GM13976 (cell line): ENCODE measurements around the gene AOX1.

ENCODE experiments used
- DNase-seq: peaks from one replicate; pipeline ENCODE4 v3.0.0; 2012; ENCODE audit warnings: low spot score
- CTCF ChIP-seq: IDR thresholded peaks from 2 replicates; pipeline ENCODE4 v1.5.1; 2012; ENCODE audit warnings: borderline replicate concordance, mild to moderate bottlenecking; ENCODE audit not compliant: insufficient read depth; ENCODE audit errors: extremely low read depth, missing control alignments, control extremely low read depth
- in situ Hi-C: fragments of 300-500 bp; cut with MboI; formaldehyde crosslinking; loops from one replicate; pipeline ENCODE4 v1.12.0; 2022; ENCODE audit warnings: low sequenced_read_pairs, mixed read lengths, inconsistent platforms; ENCODE audit not compliant: unreplicated experiment

Gene AOX1

GRCh38 chr2:200590090-200590489, 4.3 kb downstream of the AOX1 start:
- in situ Hi-C loops = no loop called here
- TF ChIP-seq CTCF = no peak

GRCh38 chr2:200591308-200591707, 5.5 kb downstream of the AOX1 start:
- DNase-seq = no peak
- TF ChIP-seq CTCF = no peak
- in situ Hi-C loops = no loop called here

More at GRCh38 chr2:200590090-200590489, 4.3 kb downstream of the AOX1 start:
- DNase-seq = no peak

- TF ChIP-seq CTCF = no peak
- no peak for DNase-seq
- in situ Hi-C loops = no loop called here
These were observed 6.7 kb downstream of the AOX1 start for GRCh38 chr2:200592406-200593075.

- in situ Hi-C loops = no loop called here
- no peak for DNase-seq
- TF ChIP-seq CTCF = no peak
These were observed 8.1 kb downstream of the AOX1 start for GRCh38 chr2:200593905-200594304.

- TF ChIP-seq CTCF = no peak
- in situ Hi-C loops = no loop called here
- DNase-seq = no peak
These were observed 10.1 kb downstream of the AOX1 start for GRCh38 chr2:200595913-200596312.

- TF ChIP-seq CTCF = no peak
These were observed 11.2 kb downstream of the AOX1 start for GRCh38 chr2:200596774-200597570.

More at GRCh38 chr2:200596774-200597570, 11.2 kb downstream of the AOX1 start:
- in situ Hi-C loops = no loop called here
- DNase-seq = no peak
